ENCODE measurements around the gene MBD2. TPM values are rescaled to one million over a fixed set of nuclear protein-coding genes. Genes with fewer than 3 reads are reported as not detected.
"Not testable (repeated sequence)": the region's sequence is repeated elsewhere in the genome, so short reads cannot be mapped to it uniquely, and the experiment has no call there.

MBD2 gene
- total RNA-seq, 3 donors from 2014 or later (not counting 1 experiment from before 2014, with no cell fraction given), result 74.8 to 107 (median 92.3) TPM

- Histone ChIP-seq H3K27ac (ENCODE audit: low read length) (peak overlapping the region; percentile 23), H3K4me1 (ENCODE audit: control insufficient read depth, insufficient read depth, low read length) (peaks cover 11% of the 10 kb centered on the region), H3K4me3 (ENCODE audit: low read length) (no peak overlapping the region), H3K9me3 (ENCODE audit: control insufficient read depth, insufficient read depth, low read length) (no peaks in the 10 kb centered on the region), H3K36me3 (ENCODE audit: control insufficient read depth, insufficient read depth, low read length) (no peaks in the 10 kb centered on the region), H3K27me3 (ENCODE audit: control insufficient read depth, insufficient read depth, low read length) (no peaks in the 10 kb centered on the region)
- DNase-seq (peak in 1 of 2 donors; percentile 18), ATAC-seq (no peak)
- Mint-ChIP-seq H3K4me1 (peaks cover 23 to 24% of the 10 kb centered on the region in 2 donors), H3K4me3 (no peak overlapping the region), H3K36me3 (no peaks in the 10 kb centered on the region), H3K27me3 (ENCODE audit: low read depth in 2 of 2) (no peaks in the 10 kb centered on the region), H3K9me3 (no peaks in the 10 kb centered on the region), H3K27ac (no peak overlapping the region)
- WGBS (ENCODE audit: insufficient coverage), result 98% methylated on average over 7 of the region's 7 CpGs
- intact Hi-C loops (cut with micrococcal nuclease), result loop anchor here (2.0 kb wide), 1 partner anchor 89 kb away; the partner anchor contains the start of genes C18orf54 and STARD6
- TF ChIP-seq CTCF (IDR thresholded peaks at IDR 0.05), result no peak
These were observed 43.2 kb upstream of the MBD2 start for GRCh38 chr18:54267701-54268100.

- TF ChIP-seq CTCF (IDR thresholded peaks at IDR 0.05), result no peak
- intact Hi-C loops (cut with micrococcal nuclease), result no loop called here
- peak in 1 of 2 donors; percentile 17 for DNase-seq
- WGBS (ENCODE audit: insufficient coverage), result 67% methylated on average over 1 of the region's 1 CpG
- H3K27ac ChIP-seq (ENCODE audit: low read length), result no peak overlapping the region
- no peaks in the 10 kb centered on the region for H3K9me3 Mint-ChIP-seq
- H3K27me3 ChIP-seq (ENCODE audit: control insufficient read depth, insufficient read depth, low read length), result no peaks in the 10 kb centered on the region
- no peak for ATAC-seq
- no peak overlapping the region for H3K4me3 ChIP-seq (ENCODE audit: low read length)
- no peak overlapping the region for H3K27ac Mint-ChIP-seq
- no peaks in the 10 kb centered on the region for H3K9me3 ChIP-seq (ENCODE audit: control insufficient read depth, insufficient read depth, low read length)
- peaks cover 6% of the 10 kb centered on the region for H3K4me1 ChIP-seq (ENCODE audit: control insufficient read depth, insufficient read depth, low read length)
- peaks cover 5% of the 10 kb centered on the region in 2 donors for H3K4me1 Mint-ChIP-seq
- H3K36me3 Mint-ChIP-seq, result no peaks in the 10 kb centered on the region
- H3K36me3 ChIP-seq (ENCODE audit: control insufficient read depth, insufficient read depth, low read length), result no peaks in the 10 kb centered on the region
- no peak overlapping the region for H3K4me3 Mint-ChIP-seq
- no peaks in the 10 kb centered on the region for H3K27me3 Mint-ChIP-seq (ENCODE audit: low read depth in 2 of 2)
These were observed 39.5 kb upstream of the MBD2 start for GRCh38 chr18:54263904-54264336.

GRCh38 chr18:54261894-54262293 is 37.4 kb upstream of the MBD2 start:
- ATAC-seq, result no peak
- H3K9me3 Mint-ChIP-seq, result no peaks in the 10 kb centered on the region
- H3K36me3 ChIP-seq (ENCODE audit: control insufficient read depth, insufficient read depth, low read length), result no peaks in the 10 kb centered on the region
- H3K27me3 Mint-ChIP-seq (ENCODE audit: low read depth in 2 of 2), result no peaks in the 10 kb centered on the region
- peak overlapping the region; percentile 47 for H3K27ac ChIP-seq (ENCODE audit: low read length)
- H3K4me1 Mint-ChIP-seq, result no peaks in the 10 kb centered on the region
- H3K4me1 ChIP-seq (ENCODE audit: control insufficient read depth, insufficient read depth, low read length), result peaks cover 3% of the 10 kb centered on the region
- peak overlapping the region in 1 of 2 donors; percentile 54 for H3K27ac Mint-ChIP-seq
- H3K4me3 Mint-ChIP-seq, result no peak overlapping the region
- no peak for DNase-seq
- H3K4me3 ChIP-seq (ENCODE audit: low read length), result no peak overlapping the region
- no peaks in the 10 kb centered on the region for H3K36me3 Mint-ChIP-seq
- no peak for TF ChIP-seq CTCF (IDR thresholded peaks at IDR 0.05)
- WGBS (ENCODE audit: insufficient coverage), result 44% methylated on average over 3 of the region's 3 CpGs
- intact Hi-C loops (cut with micrococcal nuclease), result no loop called here
- H3K9me3 ChIP-seq (ENCODE audit: control insufficient read depth, insufficient read depth, low read length), result no peaks in the 10 kb centered on the region
- no peaks in the 10 kb centered on the region for H3K27me3 ChIP-seq (ENCODE audit: control insufficient read depth, insufficient read depth, low read length)

- Histone ChIP-seq H3K4me1 (ENCODE audit: control insufficient read depth, insufficient read depth, low read length) (peaks cover 3% of the 10 kb centered on the region), H3K4me3 (ENCODE audit: low read length) (no peak overlapping the region), H3K9me3 (ENCODE audit: control insufficient read depth, insufficient read depth, low read length) (no peaks in the 10 kb centered on the region), H3K36me3 (ENCODE audit: control insufficient read depth, insufficient read depth, low read length) (no peaks in the 10 kb centered on the region), H3K27me3 (ENCODE audit: control insufficient read depth, insufficient read depth, low read length) (no peaks in the 10 kb centered on the region), H3K27ac (ENCODE audit: low read length) (no peak overlapping the region)
- intact Hi-C loops (cut with micrococcal nuclease), result no loop called here
- H3K36me3 Mint-ChIP-seq, result no peaks in the 10 kb centered on the region
- DNase-seq (no peak), ATAC-seq (no peak)
- H3K9me3 Mint-ChIP-seq, result no peaks in the 10 kb centered on the region
- WGBS (ENCODE audit: insufficient coverage), result 69% methylated on average over 5 of the region's 9 CpGs
- no peaks in the 10 kb centered on the region for H3K4me1 Mint-ChIP-seq
- peak overlapping the region in 1 of 2 donors; percentile 33 for H3K27ac Mint-ChIP-seq
- H3K4me3 Mint-ChIP-seq, result no peak overlapping the region
- no peaks in the 10 kb centered on the region for H3K27me3 Mint-ChIP-seq (ENCODE audit: low read depth in 2 of 2)
- no peak for TF ChIP-seq CTCF (IDR thresholded peaks at IDR 0.05)
These were observed 36.1 kb upstream of the MBD2 start for GRCh38 chr18:54260396-54261072.

- H3K4me1 Mint-ChIP-seq; H3K27ac ChIP-seq (ENCODE audit: low read length): not testable (repeated sequence)
These were observed 33.3 kb upstream of the MBD2 start for GRCh38 chr18:54257818-54258217.

More at GRCh38 chr18:54257818-54258217, 33.3 kb upstream of the MBD2 start:
- H3K4me3 ChIP-seq (ENCODE audit: low read length); H3K27me3 Mint-ChIP-seq (ENCODE audit: low read depth in 2 of 2); H3K27ac Mint-ChIP-seq; ATAC-seq; DNase-seq; H3K36me3 Mint-ChIP-seq; H3K4me3 Mint-ChIP-seq; H3K4me1 ChIP-seq (ENCODE audit: control insufficient read depth, insufficient read depth, low read length); intact Hi-C loops (cut with micrococcal nuclease); H3K9me3 ChIP-seq (ENCODE audit: control insufficient read depth, insufficient read depth, low read length); H3K27me3 ChIP-seq (ENCODE audit: control insufficient read depth, insufficient read depth, low read length); H3K36me3 ChIP-seq (ENCODE audit: control insufficient read depth, insufficient read depth, low read length); H3K9me3 Mint-ChIP-seq: not testable (repeated sequence)
- 93% methylated on average over 6 of the region's 6 CpGs for WGBS (ENCODE audit: insufficient coverage)

All from natural killer cell (primary cell).